Mesothelial cell of epicardium (in vitro differentiated cells): Measurements from ENCODE around the gene GRM1. TPM values are rescaled to one million over a fixed set of nuclear protein-coding genes. Genes with fewer than 3 reads are reported as not detected.

Experiments
- DNase-seq, 2 experiments: peaks; one replicate each; pipeline ENCODE4 v3.0.0; 2021; ENCODE audit warnings: low spot score in 2 of 2; ENCODE audit not compliant: unreplicated experiment in 2 of 2
- H3K27ac Mint-ChIP-seq: 2 replicates; pipeline ENCODE4 v1.8.0; 2021; ENCODE audit warnings: mixed read lengths
- H3K27me3 Mint-ChIP-seq: 2 replicates; pipeline ENCODE4 v1.8.0; 2021; ENCODE audit warnings: low read depth, mixed read lengths
- H3K36me3 Mint-ChIP-seq: 2 replicates; pipeline ENCODE4 v1.8.0; 2021; ENCODE audit warnings: mixed read lengths
- H3K4me1 Mint-ChIP-seq: 2 replicates; pipeline ENCODE4 v1.8.0; 2021; ENCODE audit warnings: mixed read lengths
- H3K4me3 Mint-ChIP-seq: 2 replicates; pipeline ENCODE4 v1.8.0; 2021; ENCODE audit warnings: mild to moderate bottlenecking, moderate library complexity, mixed read lengths
- H3K9me3 Mint-ChIP-seq: 2 replicates; pipeline ENCODE4 v1.8.0; 2021; ENCODE audit warnings: mixed read lengths
- CTCF ChIP-seq: fragments of 200-600 bp; sonication (generic); IDR thresholded peaks from one replicate; pipeline ENCODE4 v1.5.0; 2021; ENCODE audit warnings: antibody characterized with exemption; ENCODE audit not compliant: unreplicated experiment
- total RNA-seq: library from RNA; stranded (reverse); gene quantifications from 3 replicates; pipeline ENCODE4 v1.2.1, GENCODE V29; 2021

Gene GRM1
- total RNA-seq, 1 donor from 2014 or later: 0.16 TPM

GRCh38 chr6:146456886-146457285, 428.0 kb downstream of the GRM1 start:
- Mint-ChIP-seq H3K4me1 (no peaks in the 10 kb centered on the region), H3K9me3 (peaks cover 49% of the 10 kb centered on the region), H3K36me3 (no peaks in the 10 kb centered on the region), H3K27ac (no peak overlapping the region), H3K27me3 (no peaks in the 10 kb centered on the region), H3K4me3 (no peak overlapping the region)
- no peak for DNase-seq
- no peak for TF ChIP-seq CTCF

- TF ChIP-seq CTCF: no peak
- no peaks in the 10 kb centered on the region for H3K4me1 Mint-ChIP-seq
- H3K27me3 Mint-ChIP-seq: no peaks in the 10 kb centered on the region
- H3K36me3 Mint-ChIP-seq: no peaks in the 10 kb centered on the region
- no peak overlapping the region for H3K27ac Mint-ChIP-seq
- H3K9me3 Mint-ChIP-seq: peaks cover 36% of the 10 kb centered on the region
- H3K4me3 Mint-ChIP-seq: no peak overlapping the region
- DNase-seq: no peak
Measured at GRCh38 chr6:146460941-146461340, 432.1 kb downstream of the GRM1 start.

GRCh38 chr6:146470091-146470770, 441.4 kb downstream of the GRM1 start:
- Mint-ChIP-seq H3K27ac (no peak overlapping the region), H3K9me3 (no peaks in the 10 kb centered on the region), H3K4me3 (no peak overlapping the region), H3K4me1 (no peaks in the 10 kb centered on the region), H3K27me3 (peaks cover 7% of the 10 kb centered on the region), H3K36me3 (no peaks in the 10 kb centered on the region)
- TF ChIP-seq CTCF: no peak
- DNase-seq: no peak

GRCh38 chr6:146472918-146473317, 444.1 kb downstream of the GRM1 start:
- H3K9me3 Mint-ChIP-seq: no peaks in the 10 kb centered on the region
- H3K4me3 Mint-ChIP-seq: no peak overlapping the region
- H3K36me3 Mint-ChIP-seq: no peaks in the 10 kb centered on the region
- peaks cover 7% of the 10 kb centered on the region for H3K27me3 Mint-ChIP-seq
- H3K27ac Mint-ChIP-seq: no peak overlapping the region
- DNase-seq: no peak
- TF ChIP-seq CTCF: no peak
- H3K4me1 Mint-ChIP-seq: no peaks in the 10 kb centered on the region

GRCh38 chr6:146481527-146481926, 452.7 kb downstream of the GRM1 start:
- no peaks in the 10 kb centered on the region for H3K36me3 Mint-ChIP-seq
- peaks cover 1% of the 10 kb centered on the region for H3K27me3 Mint-ChIP-seq

More at GRCh38 chr6:146481527-146481926, 452.7 kb downstream of the GRM1 start:
- peaks cover 18% of the 10 kb centered on the region for H3K9me3 Mint-ChIP-seq
- H3K27ac Mint-ChIP-seq: no peak overlapping the region
- TF ChIP-seq CTCF: no peak
- DNase-seq: no peak
- no peak overlapping the region for H3K4me3 Mint-ChIP-seq
- H3K4me1 Mint-ChIP-seq: no peaks in the 10 kb centered on the region
